Heart left ventricle (tissue), 16 donors: ENCODE measurements around the gene KCNAB1. TPM values are rescaled to one million over a fixed set of nuclear protein-coding genes. Genes with fewer than 3 reads are reported as not detected.

ENCODE experiments used
- ATAC-seq, 4 donors: fragments of 200-7000 bp; cut with Tn5 transposase; one replicate each; pipeline ENCODE4 v1.9.1; 2020 to 2022; ENCODE audit warnings: moderate library complexity in 4 of 4, mild to moderate bottlenecking in 3 of 4, moderate number of reproducible peaks in 1 of 4
- DNase-seq, 5 donors: peaks; one replicate each; pipeline ENCODE4 v3.0.0-alpha.2; 2020
- H3K27ac ChIP-seq, 12 donors: fragments of 200-600 bp; sonication (generic) in 4 of 12; one replicate each; pipeline versions ENCODE4 v1.5.0 to v1.8.0; 2016 to 2022; ENCODE audit warnings: mild to moderate bottlenecking in 2 of 12
- H3K27me3 ChIP-seq, 9 donors: fragments of 200-600 bp; sonication (generic) in 2 of 9; one replicate each; pipeline versions ENCODE4 v1.5.1 to v1.8.0; 2016 to 2022; ENCODE audit warnings: mild to moderate bottlenecking in 3 of 9
- H3K36me3 ChIP-seq, 9 donors: fragments of 200-600 bp; sonication (generic) in 2 of 9; one replicate each; pipeline versions ENCODE4 v1.5.0 to v1.8.0; 2018 to 2022; ENCODE audit warnings: mild to moderate bottlenecking in 2 of 9
- H3K4me1 ChIP-seq, 12 donors: fragments of 200-600 bp; sonication (generic) in 4 of 12; one replicate each; pipeline versions ENCODE4 v1.5.0 to v1.8.0; 2016 to 2022; ENCODE audit warnings: mild to moderate bottlenecking in 3 of 12
- H3K4me3 ChIP-seq, 12 donors: fragments of 200-600 bp; sonication (generic) in 4 of 12; one replicate each; pipeline versions ENCODE4 v1.5.0 to v1.8.0; 2017 to 2022; ENCODE audit warnings: mild to moderate bottlenecking in 9 of 12, moderate library complexity in 4 of 12
- H3K9me3 ChIP-seq, 12 donors: fragments of 200-600 bp; sonication (generic) in 4 of 12; one replicate each; pipeline versions ENCODE4 v1.5.0 to v1.8.0; 2016 to 2022; ENCODE audit warnings: mild to moderate bottlenecking in 1 of 12
- CTCF ChIP-seq, 12 donors: fragments of 200-600 bp; sonication (generic) in 4 of 12; IDR thresholded peaks; one replicate each; pipeline versions ENCODE4 v1.5.0 to v1.8.0; 2018 to 2022; ENCODE audit warnings: antibody characterized with exemption in 12 of 12, mild to moderate bottlenecking in 5 of 12
- POLR2A ChIP-seq, 2 donors: fragments of 450-650 bp; IDR thresholded peaks; one replicate each; pipeline ENCODE4 v1.6.1; 2017; ENCODE audit warnings: antibody characterized with exemption in 2 of 2, mild to moderate bottlenecking in 2 of 2, moderate library complexity in 2 of 2
- WGBS, 4 donors: extraction: QIAGEN DNeasy Blood & Tissue Kit in 2 of 4; methylation state at CpG; one replicate each; pipeline versions ENCODE4 v1.1.5 to v1.1.7; 2013 to 2018; 5-methylcytosine and 5-hydroxymethylcytosine counted together
- intact Hi-C, 10 donors: fragments of 100-400 bp; cut with DNase I; formaldehyde crosslinking; loops; one replicate each; pipeline versions ENCODE4 v1.11.1 to v1.14.2; 2022
- polyA plus RNA-seq, 2 donors: library from polyadenylated mRNA; stranded (reverse); fragments of 200-250 nt; gene quantifications; one replicate each; pipeline ENCODE4 v1.2.3, GENCODE V29; 2013
- total RNA-seq, 9 donors: library from RNA; depleted of rRNA in 2 of 9; stranded (reverse); fragments of >200 nt in 2 of 9; fragmentation: NEBNext Ultra II Directional in 3 of 9; extraction: Animal tissue kit (Norgen Biotek cat#: 25700) in 3 of 9; gene quantifications; one replicate each; pipeline versions ENCODE4 v1.1.0 to v1.2.4, GENCODE V29; 2016 to 2023
- donor health status: ischemic (EF 13 %, LVEDD 7.1; RV severe dilation, severe dysfunction).
- donor health status: healthy with polysubstance abuse.
- donor health status: DM: no; HTN: yes; CAD: no.
- donor health status: DM: no; HTN: no; CAD: no.
- donor health status: ischemic (EF 25% LVEDD 6.9; RV normal size, moderate dysfunction).
- donor health status: ischemic (EF 25% LVEDD 5.7; RV mildly dilated, moderate dysfunction).
- donor health status: healthy.
- donor health status: DM: yes; HTN: yes; CAD: no.
- donor health status: ischemic (EF 35%, LVEDD 5.7; RV mildly dilated, moderate dysfunction).
- donor health status: nonischemic (EF 11% LVEDD 7.7; RV severe dilation, severe dysfunction).
- donor health status: DM: yes; HTN: yes; CAD: no.
- donor health status: PGD.
- donor health status: ischemic (EF 29% LVEDD 5.4; RV normal size, mild dysfunction).
- donor health status: nonischemic (EF 23%, LVEDD 6.1; RV moderate dilation, normal function).

The KCNAB1 gene
- total and polyA plus RNA-seq, 11 donors = 1.1 to 3.5 (median 2.3) TPM

- DNase-seq (no peak), ATAC-seq (no peak)
- H3K36me3 ChIP-seq = no peaks in the 10 kb centered on the region
- no peaks in the 10 kb centered on the region for H3K9me3 ChIP-seq
- H3K4me3 ChIP-seq = no peak overlapping the region
- intact Hi-C loops = no loop called here
- peaks cover 0 to 11% (median 0%) of the 10 kb centered on the region in 12 donors for H3K4me1 ChIP-seq
- no peaks in the 10 kb centered on the region for H3K27me3 ChIP-seq
- no peak for TF ChIP-seq CTCF (IDR thresholded peaks at IDR 0.05)
- no peak for TF ChIP-seq POLR2A (IDR thresholded peaks at IDR 0.05)
- no peak overlapping the region for H3K27ac ChIP-seq
Measured at GRCh38 chr3:156206157-156206556, 85.8 kb downstream of the KCNAB1 start.

GRCh38 chr3:156207802-156208685 is 87.7 kb downstream of the KCNAB1 start:
- TF ChIP-seq POLR2A (IDR thresholded peaks at IDR 0.05) = no peak
- no peak for TF ChIP-seq CTCF (IDR thresholded peaks at IDR 0.05)
- no peaks in the 10 kb centered on the region for H3K27me3 ChIP-seq
- intact Hi-C loops = no loop called here
- peak in 1 of 4 donors; percentile 26 for ATAC-seq
- no peak overlapping the region for H3K4me3 ChIP-seq
- H3K4me1 ChIP-seq = peaks cover 0 to 11% (median 0%) of the 10 kb centered on the region in 12 donors
- peak overlapping the region in 1 of 12 donors; percentile 36 for H3K27ac ChIP-seq
- no peaks in the 10 kb centered on the region for H3K9me3 ChIP-seq
- 33 to 53% (median 39%) methylated on average over 4 of the region's 4 CpGs for WGBS, 4 donors
- no peaks in the 10 kb centered on the region for H3K36me3 ChIP-seq
- DNase-seq = no peak

GRCh38 chr3:156209631-156210335 is 89.4 kb downstream of the KCNAB1 start:
- no peak for DNase-seq
- whole genome bisulfite sequencing, 4 donors = 42 to 50% (median 43%) methylated on average over 4 of the region's 4 CpGs
- no peak overlapping the region for H3K27ac ChIP-seq
- no peaks in the 10 kb centered on the region for H3K27me3 ChIP-seq
- intact Hi-C loops = no loop called here
- no peak for TF ChIP-seq POLR2A (IDR thresholded peaks at IDR 0.05)
- no peak for TF ChIP-seq CTCF (IDR thresholded peaks at IDR 0.05)
- no peak for ATAC-seq
- no peak overlapping the region for H3K4me3 ChIP-seq
- peaks cover 0 to 11% (median 0%) of the 10 kb centered on the region in 12 donors for H3K4me1 ChIP-seq
- H3K9me3 ChIP-seq = no peaks in the 10 kb centered on the region
- no peaks in the 10 kb centered on the region for H3K36me3 ChIP-seq

GRCh38 chr3:156211583-156211982 is 91.2 kb downstream of the KCNAB1 start:
- Histone ChIP-seq H3K4me3 (no peak overlapping the region), H3K4me1 (peaks cover 0 to 11% (median 0%) of the 10 kb centered on the region in 12 donors), H3K9me3 (no peaks in the 10 kb centered on the region), H3K27me3 (no peaks in the 10 kb centered on the region), H3K27ac (no peak overlapping the region), H3K36me3 (no peaks in the 10 kb centered on the region)
- TF ChIP-seq POLR2A (IDR thresholded peaks at IDR 0.05) (no peak), CTCF (IDR thresholded peaks at IDR 0.05) (no peak)
- WGBS, 4 donors = 29 to 50% (median 34%) methylated on average over 2 of the region's 2 CpGs
- ATAC-seq (no peak), DNase-seq (no peak)
- intact Hi-C loops = no loop called here
